Hematopoietic multipotent progenitor cell (in vitro differentiated cells): Measurements from ENCODE around the gene TMEM235. TPM values are rescaled to one million over a fixed set of nuclear protein-coding genes. Genes with fewer than 3 reads are reported as not detected.

ENCODE experiments used
- DNase-seq, 3 donors: peaks; one replicate each; pipeline ENCODE4 v3.0.0-alpha.2; 2011 to 2015; ENCODE audit warnings: low read depth in 2 of 3, low spot score in 2 of 3
- total RNA-seq: library from RNA; depleted of rRNA; stranded (reverse); fragments of >200 nt; gene quantifications from one replicate; pipeline ENCODE4 v1.2.3, GENCODE V29; 2012

TMEM235 gene
- total RNA-seq, 1 donor: under 0.01 TPM

DNA sequence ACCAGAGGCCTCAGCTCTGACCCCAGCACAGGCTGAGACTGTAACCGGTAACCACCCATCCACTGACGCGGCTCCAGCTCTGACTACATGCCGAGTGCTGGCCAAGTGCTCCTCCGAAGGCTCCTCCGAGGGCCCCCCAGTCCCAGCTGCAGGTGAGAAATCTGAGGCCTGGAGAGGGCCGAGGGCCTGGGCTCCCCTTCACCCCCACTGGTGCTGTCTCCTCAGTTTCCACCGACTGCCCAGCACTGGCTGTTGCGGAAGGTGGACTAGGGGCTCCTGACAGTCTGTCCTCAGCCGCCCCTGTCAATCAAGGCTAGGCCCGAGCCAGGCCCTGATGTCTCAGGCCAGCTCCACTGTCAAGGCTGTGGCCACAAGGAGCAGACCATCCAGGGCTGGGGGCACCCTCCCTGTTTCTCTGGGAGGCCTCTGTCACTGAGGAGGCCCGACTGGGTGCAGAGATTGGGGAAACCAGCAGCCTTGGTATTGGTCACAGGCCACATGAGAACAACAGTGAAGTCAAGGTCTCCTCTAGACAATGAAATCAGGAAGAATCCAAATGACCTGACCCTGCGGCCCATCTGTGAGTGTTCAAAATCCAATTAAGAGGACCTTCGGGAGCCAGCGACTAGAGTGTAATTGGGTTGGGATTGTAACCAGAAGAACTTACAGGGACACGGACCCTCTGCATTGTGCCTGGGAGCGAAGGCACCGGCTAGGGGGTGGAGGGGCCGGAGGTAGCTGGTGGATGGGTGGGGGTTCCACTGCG is 5.1 kb downstream of the TMEM235 start:
- DNase-seq: no peak

DNA sequence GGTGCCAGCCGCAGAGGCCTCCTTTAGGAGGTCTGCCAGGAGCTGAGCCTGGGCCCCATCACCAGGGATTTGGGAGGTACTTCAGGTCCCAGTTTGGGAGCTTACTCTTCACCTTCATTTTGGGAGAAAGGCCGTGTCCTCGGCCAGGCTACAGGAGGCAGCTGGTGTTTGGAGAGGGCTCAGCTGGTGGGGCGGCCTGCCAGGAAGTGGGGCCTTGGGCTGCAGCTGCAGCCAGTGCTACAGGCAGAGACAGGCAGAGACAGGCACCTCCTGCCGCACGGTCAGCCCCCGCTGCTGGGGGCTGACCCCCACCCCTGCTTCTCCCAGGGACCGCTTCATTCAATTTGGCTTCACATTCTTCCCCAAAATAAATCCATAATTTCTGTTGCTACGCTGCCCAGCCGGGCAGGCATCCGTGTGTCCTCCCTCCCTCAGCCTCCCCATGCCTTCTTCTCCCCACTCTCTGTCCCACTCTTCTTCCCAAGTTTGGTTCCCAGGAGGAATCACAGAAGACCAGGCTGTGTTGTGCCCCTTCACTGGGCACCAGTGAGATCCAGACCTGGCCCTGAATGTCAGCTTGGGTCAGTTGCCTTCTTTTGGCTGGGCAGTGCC is 6.1 kb downstream of the TMEM235 start:
- DNase-seq: no peak

DNA sequence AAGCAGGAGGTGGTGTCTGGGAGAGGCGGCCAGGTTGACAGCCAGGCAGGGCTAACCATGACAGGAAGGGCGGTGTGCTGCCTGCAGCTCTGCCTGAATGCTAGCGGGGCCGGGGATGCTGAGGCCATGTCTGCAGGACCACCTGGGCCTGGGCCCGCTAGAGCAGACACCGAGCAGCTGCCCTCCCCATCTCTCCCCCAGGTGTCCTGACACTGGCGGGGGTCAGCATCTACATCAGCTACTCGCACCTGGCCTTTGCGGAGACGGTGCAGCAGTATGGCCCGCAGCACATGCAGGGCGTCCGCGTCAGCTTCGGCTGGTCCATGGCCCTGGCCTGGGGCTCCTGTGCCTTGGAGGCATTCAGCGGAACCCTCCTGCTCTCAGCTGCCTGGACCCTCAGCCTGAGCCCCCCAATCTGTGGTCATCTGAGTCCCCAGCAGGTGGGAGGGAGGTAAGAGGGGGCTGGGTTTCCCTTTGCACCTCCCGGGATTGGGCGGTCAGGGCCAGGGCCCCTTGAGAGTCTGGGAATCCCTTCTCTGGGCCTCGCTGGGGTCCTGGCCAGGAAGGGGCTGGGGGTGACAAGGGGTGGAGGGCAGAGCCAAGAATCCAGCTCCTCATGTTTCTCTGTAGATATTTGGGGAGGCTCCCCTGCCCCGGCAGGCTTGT is 7.5 kb downstream of the TMEM235 start:
- DNase-seq: no peak

DNA sequence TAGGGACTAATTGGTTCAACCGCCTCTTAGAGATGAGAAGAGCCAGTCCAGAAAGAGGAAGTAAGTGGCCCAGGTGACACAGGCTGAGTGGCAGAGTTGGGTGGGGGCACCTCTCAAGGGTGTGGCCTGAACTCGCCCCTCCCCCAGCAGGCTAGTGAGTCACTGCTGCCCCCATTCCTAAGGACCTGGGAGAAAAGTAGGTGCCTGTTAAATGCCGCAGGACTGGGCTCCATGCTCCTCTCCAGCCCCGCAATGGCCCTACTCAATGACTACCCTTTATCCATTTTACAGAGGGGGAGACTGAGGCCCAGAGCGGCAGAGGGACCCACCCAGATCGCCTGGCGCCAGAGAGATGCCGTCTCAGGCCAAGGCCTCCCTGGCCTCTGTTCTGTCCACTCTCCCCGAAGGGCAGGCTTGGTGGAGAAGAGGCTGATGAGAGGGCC is 8.1 kb downstream of the TMEM235 start:
- peak in 2 of 3 donors; percentile 51 to 63 for DNase-seq

DNA sequence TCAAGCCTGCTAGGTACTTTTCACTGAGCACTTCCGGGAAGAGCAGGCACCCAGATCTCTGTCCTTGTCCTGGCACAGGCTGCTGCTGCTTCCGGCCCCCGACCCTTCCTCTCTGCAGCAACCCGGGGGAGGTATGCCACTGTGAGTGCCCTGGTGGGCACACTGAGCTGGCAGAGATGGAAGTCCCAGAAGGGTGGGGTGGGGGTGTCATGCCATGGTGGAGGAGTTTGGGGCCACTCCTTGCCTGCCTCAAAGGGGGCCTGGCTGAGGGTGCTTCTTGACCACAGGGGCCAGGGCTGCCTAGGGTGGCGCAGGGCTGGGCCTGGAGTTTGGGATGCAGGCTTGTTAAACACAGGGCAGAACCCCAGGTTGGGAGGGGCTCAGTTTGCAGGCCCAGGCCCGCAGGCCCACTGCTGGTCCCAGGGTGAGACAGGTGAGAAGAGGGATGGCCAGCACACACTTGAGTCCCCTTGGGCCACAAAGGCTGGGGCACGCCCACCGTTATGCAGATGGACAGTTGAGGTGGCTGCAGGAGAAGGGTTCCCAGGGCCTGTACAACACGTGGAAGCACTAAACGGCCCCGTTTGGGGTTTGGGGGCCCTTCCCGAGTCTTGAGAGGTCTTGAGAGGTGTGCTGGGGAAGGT is 8.7 kb downstream of the TMEM235 start:
- DNase-seq: no peak

DNA sequence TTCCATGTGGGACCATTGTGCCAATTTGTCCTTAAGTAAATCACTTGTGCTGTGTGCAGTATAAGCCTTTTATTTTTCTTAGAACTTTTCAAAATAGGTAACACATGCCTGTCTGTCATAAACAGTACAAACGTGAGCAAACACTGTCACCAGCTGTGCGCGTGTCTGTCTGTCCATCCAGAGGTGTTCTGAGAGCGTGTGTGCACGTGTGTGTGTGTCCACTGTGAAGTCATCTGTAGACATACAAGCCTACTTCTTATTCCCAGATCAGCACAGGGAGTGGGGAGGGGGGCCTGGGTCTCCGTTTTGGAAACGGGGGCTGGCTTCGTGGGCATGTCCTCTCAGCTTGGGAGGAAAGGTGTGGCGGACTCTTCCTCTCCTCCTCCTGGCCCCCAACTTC is 9.4 kb downstream of the TMEM235 start:
- DNase-seq: no peak

DNA sequence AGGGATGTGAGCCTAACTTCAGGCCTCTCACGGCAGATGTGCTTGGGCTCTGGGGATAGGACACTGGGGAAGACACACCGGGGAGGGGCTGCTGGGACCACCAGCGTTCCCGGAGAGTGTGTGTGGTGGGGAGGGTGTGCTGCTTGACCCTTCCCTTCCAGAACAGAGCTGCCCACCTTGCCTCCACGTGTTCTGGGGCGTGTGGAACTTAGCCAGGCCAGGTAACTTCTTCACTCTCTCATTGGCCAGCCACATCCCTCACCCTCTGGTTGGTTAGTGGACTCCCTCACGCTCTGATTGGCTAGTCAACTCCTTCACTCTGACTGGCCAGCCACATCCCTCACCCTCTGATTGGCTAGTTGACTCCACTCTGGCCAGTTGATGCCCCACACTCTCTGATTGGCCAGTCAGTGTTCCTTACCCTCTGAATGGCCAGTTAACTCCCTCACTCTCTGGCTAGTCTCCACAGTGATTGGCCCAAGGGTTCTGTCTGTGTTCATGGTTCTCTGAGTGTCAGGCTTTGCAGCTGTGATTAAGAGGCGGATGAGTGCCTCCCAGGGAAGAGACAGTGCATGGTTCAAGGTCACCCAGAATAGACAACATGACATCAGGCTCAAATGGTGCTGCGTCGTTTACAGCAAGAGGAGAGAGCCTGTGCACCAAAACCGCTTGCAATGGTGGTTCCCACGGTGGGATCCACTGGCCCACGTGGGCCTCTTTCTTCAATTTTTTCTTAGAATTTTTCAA is 10.0 kb downstream of the TMEM235 start:
- no peak for DNase-seq

DNA sequence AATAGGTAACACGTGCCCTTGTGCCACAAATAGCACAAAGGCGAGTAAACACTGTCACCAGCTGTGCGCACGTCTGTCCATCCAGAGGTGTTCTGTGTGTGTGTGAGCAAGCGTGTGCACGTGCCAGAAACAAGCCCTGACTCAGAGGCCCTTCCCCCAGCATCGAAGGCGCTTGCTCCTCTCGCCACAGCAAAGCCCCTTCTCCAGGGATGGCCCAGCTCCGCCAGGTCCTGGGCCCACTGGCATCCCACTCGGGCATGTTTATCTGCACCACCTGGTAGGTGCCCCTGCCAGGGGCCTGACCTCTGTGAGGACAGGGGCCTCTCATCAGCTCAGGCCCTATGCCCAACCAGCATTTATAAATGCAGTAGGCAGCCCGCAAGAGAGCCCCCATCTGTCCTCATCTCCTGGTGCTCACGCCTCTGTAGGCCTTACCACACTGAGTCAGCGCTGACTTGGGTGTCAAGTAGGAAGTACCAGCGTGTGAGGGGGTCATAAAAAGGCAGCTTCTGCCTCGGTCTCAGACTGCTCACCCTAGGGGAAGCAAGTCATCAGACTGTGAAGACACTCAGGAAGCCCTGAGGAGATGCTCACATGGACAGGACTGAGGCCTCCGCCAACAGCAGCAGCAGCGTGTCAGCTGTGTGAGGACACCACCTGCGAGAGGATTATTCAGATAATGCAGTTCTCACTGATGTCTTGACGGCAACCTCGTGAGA is 10.8 kb downstream of the TMEM235 start:
- DNase-seq: peak in 2 of 3 donors; percentile 66 to 73

DNA sequence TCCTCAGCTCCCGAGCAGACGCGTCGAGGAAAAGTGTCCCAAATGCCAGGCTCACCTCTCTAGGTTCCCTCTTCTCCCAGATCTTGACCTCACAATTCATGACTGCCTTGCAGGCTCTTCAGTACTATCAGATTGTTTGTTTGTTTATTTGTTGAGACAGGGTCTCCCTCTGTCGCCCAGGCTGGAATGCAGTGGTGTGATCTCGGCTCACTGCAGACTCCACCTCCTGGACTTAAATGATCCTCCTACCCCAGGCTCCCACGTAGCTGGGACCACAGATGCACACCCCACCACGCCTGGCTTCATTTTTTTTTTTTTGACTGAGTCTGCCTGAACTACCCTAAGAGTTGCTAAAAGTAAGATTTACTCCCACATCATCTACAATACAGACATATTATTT is 15.9 kb downstream of the TMEM235 start:
- DNase-seq: no peak

DNA sequence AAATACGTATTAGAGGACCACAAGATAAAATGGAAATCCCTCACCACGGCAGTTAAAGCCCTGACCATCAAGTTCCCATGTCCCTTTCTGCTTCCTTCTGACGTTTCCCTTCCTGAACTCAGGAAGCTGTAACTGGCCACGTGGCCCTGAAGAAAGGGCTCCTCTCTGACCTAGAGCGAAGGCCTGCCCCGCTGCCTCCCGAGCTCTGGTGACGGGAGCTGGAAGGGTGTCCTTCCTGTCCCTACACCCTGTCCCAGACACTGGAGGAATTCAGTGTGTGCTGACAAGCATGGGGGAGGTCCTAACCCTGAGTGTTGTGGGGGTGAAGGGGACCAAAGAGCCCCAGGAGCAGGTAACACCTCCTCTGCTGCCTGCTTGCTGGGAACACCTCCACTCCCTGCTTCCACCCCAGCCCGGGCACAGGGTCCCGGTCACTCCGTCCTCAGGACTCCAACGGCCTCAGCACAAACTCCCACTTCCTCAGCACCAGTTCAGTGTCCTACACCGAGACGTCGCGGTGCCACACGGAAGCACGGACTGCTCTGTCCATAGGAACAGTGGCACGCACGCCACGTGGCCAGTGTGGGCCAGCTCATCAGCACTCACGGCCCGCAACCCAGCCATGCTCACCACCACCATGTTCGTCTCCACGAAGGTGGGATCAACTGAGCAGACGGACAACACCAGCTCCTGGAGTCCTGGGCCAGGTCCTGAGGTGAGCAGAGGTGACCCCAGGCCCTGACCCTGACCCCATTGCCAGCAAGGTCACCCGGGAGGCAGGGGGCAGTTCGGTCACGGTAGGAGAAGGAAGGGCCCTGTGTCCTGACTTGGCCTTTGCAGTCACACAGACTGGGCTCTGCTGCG is 16.9 kb downstream of the TMEM235 start:
- no peak for DNase-seq

DNA sequence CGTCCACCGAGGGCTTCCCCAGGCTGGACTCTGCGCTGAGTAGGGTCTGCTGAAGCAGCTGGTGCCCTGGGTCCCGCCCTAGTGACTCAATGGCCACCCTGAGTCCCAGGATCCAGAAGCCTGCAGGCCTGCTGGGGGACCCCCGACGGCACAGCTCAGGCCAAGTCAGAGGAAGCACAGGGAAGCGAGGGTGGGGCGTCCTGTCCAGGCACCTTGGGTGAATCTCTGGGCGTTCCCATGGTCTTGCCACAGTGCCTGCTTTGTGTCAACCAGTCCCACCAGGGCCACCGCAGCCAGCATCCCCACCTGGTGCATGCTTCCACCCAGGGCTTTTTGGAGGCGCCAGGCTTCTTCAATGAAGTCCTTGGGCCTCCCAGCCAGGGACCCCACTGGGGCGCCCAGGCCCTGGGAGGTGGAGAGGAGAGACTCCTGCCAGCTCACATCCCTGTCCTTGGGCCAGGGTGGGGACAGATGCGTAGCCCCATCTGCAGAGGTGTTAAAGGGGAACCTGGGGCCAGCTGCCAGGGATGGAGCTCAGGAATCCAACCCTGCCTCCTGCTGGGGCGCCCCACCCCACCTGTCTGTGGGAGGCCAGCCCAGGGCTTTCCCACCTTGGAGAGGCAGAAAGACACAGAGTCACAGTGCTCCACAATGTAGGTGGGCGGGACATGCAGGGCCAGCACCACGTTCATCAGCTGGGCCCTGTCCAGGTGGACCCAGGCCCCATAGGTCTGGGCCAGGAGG is 17.8 kb downstream of the TMEM235 start:
- DNase-seq: no peak

DNA sequence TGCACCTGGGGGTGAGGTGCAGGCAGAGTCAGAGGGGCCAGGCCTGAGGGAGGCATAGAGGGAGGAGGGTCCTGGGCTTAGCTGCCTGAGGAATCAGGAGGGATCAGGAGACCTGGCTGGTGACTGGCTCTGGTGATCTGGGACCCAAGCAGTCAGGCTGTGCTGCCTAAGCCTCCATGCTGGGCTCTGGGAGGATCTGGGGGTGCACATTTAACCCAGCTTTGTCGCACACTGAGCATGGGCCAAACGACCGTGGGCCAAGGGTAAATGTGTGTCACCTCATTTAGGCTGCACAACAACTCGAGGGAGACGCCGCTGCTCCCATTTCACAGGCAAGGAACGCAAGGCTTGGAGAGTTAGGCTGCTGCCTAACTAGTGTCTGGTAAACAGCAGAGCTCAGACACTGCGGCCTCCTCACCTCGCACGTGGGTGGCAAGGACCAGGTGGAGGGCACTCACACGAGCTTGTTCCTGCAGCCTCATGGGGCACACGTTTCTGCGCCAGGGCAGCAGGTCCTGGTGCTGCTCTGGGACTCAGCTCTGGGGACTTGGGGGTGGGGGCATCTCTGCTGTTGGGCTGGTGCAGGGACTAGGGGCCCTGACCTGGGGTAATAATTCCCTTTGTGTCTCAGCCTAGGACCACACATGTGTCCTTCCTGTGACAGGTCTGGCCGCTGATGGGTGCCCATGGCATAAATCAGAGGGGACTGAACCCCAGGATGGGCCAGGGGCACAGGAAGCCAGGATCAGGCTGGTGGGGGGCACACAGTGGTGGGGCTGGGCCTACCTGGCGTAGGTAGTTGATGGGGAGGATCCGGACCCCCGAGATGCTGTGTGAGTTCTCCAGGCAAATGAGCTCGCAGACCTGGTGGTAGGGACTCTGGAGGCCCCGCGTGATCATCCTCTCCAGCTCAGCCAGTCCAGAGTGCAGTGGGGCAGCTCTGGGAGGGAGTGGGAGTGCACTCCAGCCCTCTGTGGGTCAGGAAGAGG is 18.7 kb downstream of the TMEM235 start:
- no peak for DNase-seq

DNA sequence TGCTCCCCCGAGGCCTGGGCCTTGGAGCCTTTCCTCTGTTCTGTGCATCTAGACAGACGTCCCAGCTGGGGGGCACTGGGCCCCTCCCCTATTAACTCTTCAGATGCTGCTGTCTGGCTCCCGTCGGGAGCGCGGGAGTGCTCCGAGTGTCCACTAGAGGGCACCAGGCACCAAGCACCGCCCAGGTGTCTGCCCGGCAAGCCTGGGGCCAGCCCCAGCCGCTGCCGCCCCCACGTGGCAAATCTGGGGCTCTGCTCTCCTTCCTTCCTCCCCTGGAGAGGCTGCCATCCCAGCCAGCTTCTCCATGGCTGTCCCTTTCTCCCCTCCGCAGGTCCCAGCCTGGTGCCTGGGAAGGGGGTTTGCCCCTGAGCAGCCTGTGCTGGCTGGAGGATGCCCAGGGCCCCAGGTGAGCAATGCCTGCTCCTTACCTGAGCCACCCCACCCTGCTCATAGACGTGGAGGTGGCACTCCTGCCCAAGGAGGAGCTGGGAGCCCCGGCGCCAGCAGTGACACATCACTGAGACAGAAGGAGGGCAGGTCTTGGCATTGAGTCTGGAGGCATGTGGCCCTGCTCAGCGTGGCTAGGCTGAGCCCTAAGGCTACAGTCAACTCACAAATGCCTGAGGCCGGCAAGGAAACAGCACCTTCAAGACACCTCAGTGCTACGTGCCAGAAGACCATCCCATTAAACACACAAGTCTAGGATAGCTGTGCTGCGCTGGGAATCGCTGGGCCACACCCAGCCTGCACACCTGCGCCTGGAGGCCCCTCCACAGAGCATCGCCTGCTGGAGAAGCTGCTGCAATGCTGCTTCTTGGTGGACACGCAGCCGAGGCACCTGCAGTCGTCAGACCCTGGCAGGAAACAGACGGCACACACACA is 19.7 kb downstream of the TMEM235 start:
- DNase-seq: peak; percentile 70 to 86 (median 84)

DNA sequence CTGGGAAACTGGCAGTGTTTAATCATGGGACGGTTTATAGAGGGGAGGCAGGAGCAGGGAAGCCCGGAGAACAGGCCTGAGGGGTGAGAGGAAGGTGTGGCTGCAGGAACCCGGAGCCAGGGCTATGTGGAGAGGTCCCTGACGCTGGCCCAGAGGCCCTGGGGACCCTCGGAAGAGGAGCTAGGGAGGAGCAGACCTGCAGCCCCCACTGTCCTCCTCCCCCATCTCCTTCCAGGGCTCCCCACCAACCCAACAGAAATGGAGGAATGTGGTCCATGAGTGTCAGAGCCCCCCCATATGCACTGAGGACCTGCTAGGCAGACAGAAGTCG is 20.3 kb downstream of the TMEM235 start:
- DNase-seq: no peak

DNA sequence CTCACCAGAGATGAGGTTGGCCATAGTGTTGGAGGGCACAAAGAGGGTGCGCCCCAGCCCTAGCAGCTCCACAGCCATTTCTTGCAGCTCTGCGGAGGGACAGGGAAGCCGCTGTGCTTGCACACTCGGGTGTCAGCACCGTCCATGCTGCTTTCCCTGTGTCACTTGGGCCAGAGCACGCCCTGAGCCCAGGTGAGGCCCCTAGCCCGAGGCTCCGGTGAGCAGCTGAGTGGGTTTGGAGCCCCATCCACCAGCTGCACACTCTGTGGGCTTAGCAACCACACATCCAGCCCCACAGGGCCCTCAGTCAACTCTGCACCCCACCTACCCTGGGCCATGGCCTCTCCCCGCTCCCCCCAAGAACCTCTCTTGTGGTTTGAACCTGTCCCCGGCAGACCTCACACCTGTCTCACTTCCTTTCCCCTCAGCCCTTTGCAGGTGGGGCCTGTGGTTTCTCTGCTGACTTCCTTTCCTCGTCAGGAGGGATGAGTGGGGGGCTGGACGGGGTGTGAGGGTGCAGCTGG is 20.7 kb downstream of the TMEM235 start:
- DNase-seq: peak in 2 of 3 donors; percentile 56 to 57
